ENCODE data around the gene TMBIM1.

- no peak for TF ChIP-seq CEBPB (IDR thresholded peaks at IDR 0.05; ENCODE audit: low read depth)
- no peak for TF ChIP-seq EZH2phosphoT487 (IDR thresholded peaks at IDR 0.05; ENCODE audit: borderline replicate concordance)
- TF ChIP-seq POLR2A (IDR thresholded peaks at IDR 0.05; ENCODE audit: borderline replicate concordance, extremely low read depth, insufficient read depth, insufficient read length), result no peak
These were observed 25.0 kb upstream of the TMBIM1 start for GRCh38 chr2:218317303-218317630.
